GM18519 (cell line): ENCODE data around the gene WDR48.
A peak's percentile ranks its signal among the peaks of the same experiment; 100 is the strongest.

Source experiments
- ATAC-seq: cut with Tn5 transposase; IDR thresholded peaks from one replicate; pipeline ENCODE4 v1.9.1; 2021; ENCODE audit warnings: mild to moderate bottlenecking, moderate library complexity; ENCODE audit not compliant: unreplicated experiment, low FRiP score

The WDR48 gene

DNA sequence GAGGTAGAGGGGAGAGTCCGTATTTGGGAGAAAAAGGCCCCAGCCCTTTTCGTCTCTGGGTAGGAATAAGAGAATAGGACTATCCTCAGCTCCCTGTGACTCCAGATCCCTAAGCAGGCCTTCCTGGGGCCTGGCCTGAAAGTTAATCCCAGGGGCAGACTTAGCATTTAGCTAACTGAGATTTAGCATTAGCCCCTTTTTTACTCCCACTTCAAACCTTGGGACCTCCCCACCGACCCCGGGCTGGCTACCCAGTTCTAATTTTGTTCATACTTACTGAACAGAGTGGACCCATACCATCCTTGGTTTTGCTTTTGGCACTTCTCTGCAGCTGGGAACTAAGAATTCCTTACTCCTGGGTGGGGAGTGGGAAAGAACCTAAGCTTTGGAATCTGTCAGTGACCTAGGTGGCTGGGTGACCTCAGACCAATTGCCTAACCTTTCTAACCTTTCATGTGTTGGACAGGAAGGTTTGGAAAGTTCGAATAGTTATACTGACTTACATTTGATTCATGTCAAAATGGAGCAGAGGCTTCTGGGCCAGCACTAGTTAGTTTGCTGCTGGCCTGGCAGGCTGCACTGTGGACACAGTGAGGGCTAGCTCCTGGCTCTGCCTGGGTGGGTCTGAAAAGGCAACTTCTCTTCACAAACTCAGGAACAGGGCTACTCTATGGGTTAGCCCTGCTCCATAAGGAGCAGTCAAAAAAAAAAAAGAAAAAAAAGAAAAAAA, 67.3 kb downstream of the WDR48 start:
- no peak for ATAC-seq

DNA sequence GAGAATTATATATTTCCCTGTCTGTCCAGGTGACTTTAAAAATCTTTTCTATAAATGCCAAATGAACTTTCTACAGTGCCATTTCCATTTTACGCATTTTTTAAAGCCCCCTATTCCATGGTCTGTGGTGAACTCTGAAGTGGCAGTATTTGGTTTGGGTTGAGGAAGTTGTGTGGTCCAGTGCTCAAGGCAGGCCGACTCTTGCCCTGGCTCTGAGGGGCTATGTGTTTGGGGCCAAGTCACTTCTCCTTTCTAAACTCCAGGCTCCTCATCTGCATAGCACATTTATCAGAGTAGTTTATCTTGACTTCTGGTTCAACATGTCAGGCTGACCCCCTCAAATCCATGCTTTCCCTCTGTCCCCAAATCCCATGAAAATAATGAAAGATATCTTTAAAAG, 69.8 kb downstream of the WDR48 start:
- no peak for ATAC-seq

DNA sequence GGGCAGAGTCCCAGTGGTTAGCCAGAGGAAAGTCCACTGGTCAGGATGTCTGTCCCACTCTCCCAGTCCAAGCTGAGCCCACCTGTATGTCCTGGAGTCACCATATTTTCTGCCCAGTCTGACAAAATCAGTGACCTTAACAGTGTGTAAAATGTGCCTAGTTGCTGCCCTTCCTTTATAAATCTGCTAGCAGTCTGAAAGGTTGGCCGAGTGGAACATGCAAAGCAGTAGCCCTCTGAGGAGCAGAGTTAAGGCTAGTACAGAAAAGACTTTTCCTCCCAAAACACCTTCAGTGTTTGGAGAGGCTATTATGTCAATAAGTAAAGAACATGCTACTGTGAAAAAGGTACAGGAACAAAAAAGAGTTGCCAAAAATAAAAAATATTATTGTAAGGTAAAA, 71.0 kb downstream of the WDR48 start:
- peak; percentile 61 for ATAC-seq

DNA sequence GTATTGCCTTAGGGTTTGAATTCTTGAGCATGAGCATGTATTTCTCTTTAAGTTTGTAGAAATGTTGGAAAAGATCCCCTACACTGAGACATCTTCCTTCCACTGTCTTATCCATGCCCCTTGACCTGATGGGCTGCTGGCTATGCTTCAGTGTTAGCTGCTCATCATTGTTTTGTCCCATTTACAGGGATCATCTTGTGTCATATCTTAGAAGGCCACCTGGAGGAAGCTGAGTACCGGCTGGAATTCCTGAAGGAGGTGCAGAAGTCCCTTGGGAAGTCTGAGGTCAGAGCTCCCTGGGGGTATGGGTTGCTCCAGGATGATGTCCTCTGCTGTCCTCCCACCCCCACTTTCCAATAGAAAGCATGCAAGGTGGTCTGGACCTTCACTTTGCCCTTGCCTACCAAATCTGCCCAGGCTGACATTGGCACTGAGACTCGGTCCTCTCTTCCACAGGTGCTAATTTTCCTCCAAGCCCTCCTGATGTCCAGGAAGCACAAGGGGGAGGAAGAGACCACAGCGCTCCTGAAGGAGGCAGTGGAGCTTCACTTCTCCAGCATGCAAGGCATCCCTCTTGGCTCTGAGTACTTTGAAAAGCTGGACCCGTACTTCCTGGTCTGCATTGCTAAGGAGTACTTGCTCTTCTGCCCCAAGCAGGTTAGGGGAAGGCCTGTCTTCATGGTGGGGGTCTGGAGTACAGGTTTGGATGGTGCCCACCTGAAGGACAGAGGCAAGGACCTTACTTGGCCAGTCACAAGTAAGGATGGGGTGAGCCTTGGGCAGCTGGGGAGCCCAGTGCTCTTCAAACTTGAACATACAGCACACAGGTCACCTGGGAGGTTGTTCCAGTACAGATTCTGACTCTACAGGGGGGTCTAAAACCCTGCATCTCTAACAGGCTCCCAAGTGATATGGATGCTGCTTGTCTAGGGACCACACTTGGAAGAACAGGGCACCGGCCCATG, 73.3 kb downstream of the WDR48 start:
- no peak for ATAC-seq

DNA sequence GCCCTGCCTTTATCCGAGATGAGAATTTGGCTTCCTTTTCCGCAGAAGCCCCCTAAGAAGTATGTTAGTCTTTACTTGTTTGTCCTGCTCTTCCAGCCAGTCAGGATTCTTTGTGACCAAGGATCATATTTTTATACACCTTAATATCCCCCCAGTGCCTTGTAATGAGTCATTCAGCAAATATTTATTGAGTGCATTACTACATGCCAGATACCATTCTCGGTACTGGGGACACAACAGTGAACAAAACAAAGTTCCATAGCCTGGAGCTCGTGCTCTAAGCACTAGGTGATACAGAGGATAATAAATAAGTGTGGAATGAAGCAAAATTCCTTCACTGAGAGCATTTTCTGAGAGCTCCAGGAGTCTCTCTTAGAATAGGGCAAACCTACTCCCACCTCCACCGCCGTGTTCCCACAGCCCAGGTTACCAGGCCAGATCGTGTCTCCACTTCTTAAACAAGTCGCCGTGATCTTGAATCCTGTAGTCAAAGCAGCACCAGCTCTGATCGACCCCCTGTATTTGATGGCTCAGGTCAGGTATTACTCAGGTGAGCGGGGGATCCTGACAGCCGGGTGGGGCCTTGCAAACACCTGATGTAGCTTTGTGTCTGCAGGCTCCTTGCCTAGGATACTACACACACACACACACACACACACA, 74.2 kb downstream of the WDR48 start:
- no peak for ATAC-seq

DNA sequence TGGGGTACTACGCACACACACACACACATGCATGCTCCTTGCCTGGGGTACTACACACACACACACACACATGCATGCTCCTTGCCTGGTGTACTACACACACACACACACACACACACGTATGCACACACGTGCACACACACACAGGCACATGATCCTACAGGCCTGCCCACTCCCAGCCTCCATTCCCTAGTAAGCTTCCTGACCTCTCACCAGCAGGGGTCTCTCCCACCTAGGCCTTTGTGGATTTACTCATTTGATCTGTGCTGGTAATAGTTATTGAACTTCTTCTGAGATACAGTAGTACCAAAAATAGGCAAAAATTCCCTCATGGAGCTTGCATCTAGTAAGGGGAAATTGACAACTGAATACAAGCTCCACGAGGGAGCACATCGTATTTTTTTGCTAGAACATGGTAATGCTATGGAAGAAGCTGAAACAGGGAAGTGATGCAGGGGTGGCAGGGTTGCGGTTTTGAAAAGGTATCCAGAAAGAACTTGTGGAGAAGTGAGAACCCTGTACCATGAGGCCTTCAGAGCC, 74.8 kb downstream of the WDR48 start:
- ATAC-seq: no peak

DNA sequence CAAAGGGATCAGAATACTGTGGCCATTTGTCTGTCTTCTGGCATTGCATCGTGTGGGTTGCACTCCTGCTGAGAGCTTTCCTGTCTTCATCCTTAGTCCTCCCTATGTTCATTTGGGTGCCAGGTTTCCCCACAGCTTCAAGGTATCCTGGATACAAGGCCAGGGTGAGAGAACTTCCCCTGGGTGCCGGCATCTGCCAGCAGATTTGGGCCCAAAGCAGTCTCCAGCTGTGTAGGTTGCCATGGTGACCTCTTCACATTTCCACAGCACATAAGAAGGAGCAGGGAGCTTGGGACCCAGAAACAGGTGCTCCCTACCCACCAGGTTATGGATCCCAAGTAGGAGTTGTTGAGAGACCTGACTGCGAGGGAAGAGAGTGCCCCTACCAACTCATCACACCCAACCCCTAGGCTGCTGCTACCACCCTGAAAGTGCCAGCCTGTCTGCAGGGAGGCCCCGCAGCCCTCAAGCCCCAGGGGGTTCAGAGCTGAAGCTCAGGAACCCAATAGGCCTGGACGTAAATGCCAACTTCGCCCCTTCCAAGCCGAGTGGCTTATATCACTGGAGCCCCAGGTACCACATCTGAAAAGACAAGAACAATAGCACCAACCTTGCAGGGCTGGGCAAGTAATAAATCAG, 75.6 kb downstream of the WDR48 start:
- no peak for ATAC-seq

DNA sequence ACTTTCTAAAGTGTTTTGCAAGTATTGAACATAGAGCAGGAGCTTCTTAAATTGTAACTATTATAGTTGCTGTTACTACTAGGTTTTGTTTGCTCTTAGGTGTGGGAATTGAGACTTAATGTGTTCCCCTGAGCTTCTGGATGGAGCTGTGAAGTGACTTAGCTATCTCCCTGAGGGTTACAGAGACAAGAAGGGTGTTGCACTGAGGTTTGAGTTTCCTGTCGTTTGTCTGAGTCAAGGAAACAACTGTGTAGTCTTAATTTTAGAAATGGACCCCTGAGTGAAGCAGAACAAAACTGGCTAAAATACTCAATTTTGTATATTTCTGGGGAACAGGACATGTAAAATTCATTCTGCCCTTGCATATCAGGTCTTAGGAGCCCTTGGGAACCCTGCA, 76.1 kb downstream of the WDR48 start:
- ATAC-seq: no peak

DNA sequence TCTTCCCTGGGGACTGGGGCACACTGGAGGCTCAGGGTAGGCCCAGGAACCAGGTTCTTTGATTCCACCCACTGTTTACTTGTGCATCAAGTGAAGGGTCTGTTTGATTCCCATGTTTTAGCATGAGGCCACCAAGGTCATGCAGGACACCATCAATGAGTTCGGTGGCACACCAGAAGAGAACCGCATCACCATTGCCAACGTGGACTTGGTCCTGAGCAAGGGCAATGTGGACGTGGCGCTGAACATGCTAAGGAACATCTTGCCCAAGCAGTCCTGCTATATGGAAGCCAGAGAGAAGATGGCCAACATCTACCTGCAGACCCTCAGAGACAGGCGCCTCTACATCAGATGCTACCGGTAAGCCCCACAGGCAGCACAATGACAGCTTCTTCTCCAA, 77.1 kb downstream of the WDR48 start:
- ATAC-seq: no peak

DNA sequence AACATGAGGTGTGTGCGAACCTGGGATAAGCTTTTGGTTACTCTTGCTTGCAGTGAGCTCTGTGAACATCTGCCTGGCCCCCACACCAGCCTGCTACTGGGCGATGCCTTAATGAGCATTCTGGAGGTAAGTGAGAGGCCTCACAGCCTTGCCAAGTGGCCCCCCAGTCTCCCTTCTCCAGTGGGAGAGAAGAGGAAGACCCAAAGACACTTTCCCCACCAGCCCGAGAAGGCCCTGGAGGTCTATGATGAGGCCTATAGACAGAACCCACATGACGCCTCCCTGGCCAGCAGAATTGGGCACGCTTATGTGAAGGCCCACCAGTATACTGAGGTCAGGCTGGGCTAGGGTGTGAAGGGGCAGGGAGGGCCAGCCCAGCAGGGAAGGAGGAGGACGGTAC, 78.2 kb downstream of the WDR48 start:
- ATAC-seq: no peak

DNA sequence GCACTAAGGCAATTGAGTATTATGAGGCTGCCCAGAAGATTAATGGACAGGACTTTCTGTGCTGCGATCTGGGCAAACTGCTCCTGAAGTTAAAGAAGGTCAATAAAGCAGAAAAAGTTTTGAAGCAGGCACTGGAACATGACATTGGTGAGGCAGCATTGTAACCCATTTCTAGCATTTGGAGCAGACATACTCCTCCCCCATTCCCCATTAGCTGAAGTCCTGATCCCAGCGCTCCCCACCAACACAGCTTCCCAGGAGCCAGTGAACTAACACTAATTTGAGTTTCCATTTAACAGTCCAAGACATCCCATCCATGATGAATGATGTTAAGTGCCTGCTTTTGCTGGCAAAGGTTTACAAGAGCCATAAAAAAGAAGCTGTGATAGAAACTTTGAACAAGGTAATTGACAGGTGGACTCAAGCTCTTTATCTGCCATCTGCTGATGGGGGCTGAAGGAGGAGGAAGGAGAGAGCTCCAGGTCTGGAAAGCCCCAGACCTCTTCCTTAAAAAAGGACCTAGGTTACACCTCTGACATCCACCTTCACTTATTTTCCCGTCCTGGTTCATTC, 79.0 kb downstream of the WDR48 start:
- no peak for ATAC-seq

DNA sequence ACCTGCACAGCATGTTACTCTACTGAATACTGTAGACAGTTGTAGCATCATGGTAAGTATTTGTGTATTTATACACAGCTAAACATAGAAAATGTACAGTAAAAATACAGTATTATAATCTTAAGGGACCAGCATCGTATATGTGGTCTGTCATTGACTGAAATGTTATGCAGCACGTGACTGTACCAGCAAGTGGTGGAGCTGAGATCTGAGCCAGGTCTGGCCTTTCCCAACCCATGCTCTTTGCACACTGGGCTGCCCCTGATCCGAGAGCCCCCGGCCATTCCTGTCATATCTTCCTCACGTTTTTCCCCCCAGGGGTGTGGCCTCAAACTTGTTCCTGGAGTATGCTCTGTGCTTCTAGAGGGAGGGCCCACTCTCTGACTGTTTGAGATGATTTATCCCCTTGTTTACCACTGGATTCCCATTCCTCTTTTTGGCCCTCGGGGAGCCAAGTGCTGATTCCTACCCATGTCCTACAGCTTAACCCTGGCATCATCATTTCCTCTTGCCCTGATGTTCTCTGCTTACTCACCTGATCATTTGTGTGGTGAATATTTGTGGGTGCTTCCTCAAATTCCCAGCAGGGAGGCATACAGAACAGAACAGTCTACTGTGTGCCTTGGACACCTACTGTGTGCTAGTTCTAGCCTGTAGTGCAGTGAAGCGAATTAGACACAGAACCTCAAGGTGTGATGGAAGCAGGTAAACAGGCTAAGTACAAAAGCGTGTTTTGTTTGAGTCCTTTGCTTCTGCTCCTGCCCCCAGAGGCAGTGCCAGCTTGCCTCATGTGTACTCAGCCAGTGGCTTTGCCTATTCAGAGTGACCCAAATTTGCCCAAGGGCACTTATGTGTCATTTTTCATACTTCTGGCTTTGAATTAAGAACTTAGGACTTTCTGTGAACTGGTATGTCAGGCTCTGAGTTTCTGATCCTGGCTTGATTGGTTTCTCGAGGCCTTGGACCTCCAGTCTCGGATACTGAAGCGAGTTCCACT, 80.6 kb downstream of the WDR48 start:
- no peak for ATAC-seq

DNA sequence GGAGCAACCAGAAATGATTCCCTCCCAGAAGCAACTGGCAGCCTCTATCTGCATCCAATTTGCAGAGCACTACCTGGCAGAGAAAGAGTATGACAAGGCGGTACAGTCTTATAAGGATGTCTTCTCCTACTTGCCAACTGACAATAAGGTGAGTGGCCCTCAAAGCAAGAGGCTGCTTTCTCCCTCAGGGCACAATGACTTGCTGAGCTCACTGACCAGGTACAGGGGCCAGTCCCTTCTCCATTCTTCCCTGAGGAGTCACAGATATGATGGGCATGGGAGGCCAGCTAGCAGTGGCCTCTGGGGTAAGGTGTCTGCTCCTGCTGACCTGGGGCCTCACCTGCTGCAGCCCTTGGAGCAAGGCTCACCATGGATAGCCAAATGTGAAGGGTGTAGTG, 81.3 kb downstream of the WDR48 start:
- no peak for ATAC-seq

DNA sequence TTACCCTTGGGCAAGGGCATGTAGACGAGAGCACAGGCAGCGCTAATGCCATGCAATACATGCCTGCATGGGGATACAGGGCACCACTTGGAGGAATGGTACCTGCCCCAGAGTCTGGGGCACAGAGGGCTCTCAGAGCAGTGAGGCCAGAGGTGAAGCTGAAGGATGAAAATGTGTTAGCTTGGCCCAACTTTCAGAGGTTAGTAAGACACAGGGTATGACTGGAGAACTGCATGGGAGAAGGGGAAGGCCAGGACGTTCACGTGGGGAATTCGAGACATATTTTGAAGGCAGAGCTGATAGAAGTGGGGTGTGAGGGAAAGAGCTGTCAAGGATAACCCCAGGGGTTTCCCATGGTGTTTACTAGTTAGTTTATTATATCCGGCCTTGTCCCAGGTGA, 82.0 kb downstream of the WDR48 start:
- no peak for ATAC-seq

DNA sequence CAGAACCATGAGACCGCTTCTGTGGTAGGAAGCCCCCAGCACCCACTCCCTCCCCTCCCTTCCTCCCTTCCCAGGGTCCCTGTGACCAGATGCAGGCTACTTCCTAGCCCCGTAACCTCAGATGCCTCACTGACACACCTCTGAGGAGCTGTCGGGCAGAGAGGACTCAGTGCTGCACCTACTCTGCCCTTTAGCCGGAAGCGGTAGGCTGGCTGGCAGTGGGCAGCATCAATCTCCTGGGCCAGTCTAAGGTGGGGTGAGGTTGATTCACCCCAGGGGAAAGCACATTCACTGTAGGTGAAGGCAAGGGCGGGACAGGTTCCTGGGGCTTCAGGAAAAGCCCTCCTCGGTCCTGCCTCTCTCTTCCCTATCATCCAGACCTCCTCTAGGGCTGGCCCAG, 82.5 kb downstream of the WDR48 start:
- ATAC-seq: no peak

DNA sequence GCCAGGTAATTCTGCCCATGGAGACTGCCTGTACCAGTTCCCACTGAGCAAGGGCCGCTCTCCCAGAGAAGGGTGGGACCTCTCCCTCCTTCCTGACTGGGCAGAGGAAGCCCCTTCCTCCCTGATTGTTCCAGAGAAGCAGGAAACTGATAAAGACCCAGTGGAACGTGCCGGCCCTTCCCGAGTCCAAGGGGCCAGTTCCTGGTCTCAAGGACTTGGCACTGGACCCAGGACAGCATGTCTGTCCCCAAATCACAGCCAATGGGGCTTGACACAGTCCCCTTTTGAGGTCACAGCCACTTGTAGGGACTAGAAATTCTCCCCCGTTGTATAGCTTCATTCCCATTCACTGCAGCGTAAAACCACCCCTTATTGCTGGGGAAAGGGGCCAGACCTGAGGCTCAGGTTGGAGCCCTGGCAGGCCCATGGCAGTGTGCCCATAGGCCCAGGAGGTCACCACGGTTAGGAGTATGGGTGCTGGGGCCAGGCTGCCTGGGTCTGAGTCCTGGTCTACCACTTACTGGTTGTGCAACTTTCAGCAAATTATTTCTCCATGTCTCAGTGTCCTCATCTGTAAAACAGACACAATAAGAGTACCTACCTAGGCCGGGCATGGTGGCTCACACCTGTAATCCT, 83.5 kb downstream of the WDR48 start:
- no peak for ATAC-seq

DNA sequence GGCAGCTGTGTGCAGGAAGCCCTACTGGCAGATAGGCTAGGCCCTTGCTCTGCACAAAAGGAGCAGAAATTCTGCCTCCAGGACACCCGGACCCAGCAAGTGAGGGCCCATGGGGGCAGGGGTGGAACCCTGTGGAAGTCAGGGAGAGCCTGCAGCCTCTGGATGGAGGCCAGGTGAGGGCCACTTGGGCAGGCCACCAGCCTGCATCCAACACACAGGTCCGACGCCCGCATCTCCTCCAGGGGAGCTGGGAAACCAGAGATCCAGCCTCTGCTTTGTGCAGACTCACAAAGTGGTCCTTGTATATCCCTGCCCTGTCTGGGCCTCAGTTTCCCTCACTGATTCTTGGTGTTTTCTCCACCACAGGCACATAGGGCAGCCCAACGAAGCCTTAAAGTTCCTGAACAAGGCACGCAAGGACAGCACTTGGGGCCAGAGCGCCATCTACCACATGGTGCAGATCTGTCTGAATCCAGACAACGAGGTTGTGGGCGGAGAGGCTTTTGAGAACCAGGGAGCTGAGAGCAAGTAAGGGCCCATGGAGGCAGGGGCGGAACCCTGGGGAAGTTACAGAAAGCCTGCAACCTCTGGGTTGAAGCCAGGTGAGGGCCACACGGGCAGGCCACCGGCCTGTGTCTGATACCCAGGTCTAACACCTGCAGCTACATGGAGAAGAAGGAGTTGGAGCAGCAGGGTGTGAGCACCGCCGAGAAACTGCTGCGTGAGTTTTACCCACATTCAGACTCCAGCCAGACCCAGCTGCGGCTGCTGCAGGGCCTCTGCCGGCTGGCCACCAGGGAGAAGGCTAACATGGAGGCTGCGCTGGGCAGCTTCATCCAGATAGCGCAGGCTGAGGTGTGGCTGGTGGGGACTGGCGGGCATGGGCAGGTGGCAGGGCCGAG, 85.0 kb downstream of the WDR48 start:
- no peak for ATAC-seq
